Neural crest cell (in vitro differentiated cells): ENCODE results near the gene ATXN2L. TPM values are rescaled to one million over a fixed set of nuclear protein-coding genes. Genes with fewer than 3 reads are reported as not detected.

Experiments
- DNase-seq: peaks from one replicate; pipeline ENCODE4 v3.0.0; 2021; ENCODE audit warnings: low read depth, mixed read lengths, low spot score
- H3K27ac Mint-ChIP-seq: one replicate; pipeline ENCODE4 v1.8.0; 2021; ENCODE audit warnings: mild to moderate bottlenecking, mixed read lengths; ENCODE audit not compliant: unreplicated experiment
- H3K27me3 Mint-ChIP-seq: 2 replicates; pipeline ENCODE4 v1.8.0; 2021; ENCODE audit warnings: low read depth, mild to moderate bottlenecking, mixed read lengths
- H3K36me3 Mint-ChIP-seq: 2 replicates; pipeline ENCODE4 v1.8.0; 2021; ENCODE audit warnings: low read depth, mild to moderate bottlenecking, mixed read lengths
- H3K4me1 Mint-ChIP-seq: 2 replicates; pipeline ENCODE4 v1.8.0; 2021; ENCODE audit warnings: mixed read lengths
- H3K4me3 Mint-ChIP-seq: one replicate; pipeline ENCODE4 v1.8.0; 2021; ENCODE audit warnings: mild to moderate bottlenecking, mixed read lengths
- H3K9me3 Mint-ChIP-seq: 2 replicates; pipeline ENCODE4 v1.8.0; 2021; ENCODE audit warnings: mixed read lengths
- total RNA-seq: library from RNA; stranded (reverse); gene quantifications from 2 replicates; pipeline ENCODE4 v1.2.1, GENCODE V29; 2021
- TF ChIP-seq, protein P1 (sequence below): fragments of 200-600 bp; sonication (generic); conservative IDR thresholded peaks from 2 replicates; pipeline ENCODE4 v1.5.0; 2021; ENCODE audit warnings: antibody characterized with exemption, mild to moderate bottlenecking

The ATXN2L gene
- total RNA-seq, 1 donor from 2014 or later, result 272 TPM

DNA sequence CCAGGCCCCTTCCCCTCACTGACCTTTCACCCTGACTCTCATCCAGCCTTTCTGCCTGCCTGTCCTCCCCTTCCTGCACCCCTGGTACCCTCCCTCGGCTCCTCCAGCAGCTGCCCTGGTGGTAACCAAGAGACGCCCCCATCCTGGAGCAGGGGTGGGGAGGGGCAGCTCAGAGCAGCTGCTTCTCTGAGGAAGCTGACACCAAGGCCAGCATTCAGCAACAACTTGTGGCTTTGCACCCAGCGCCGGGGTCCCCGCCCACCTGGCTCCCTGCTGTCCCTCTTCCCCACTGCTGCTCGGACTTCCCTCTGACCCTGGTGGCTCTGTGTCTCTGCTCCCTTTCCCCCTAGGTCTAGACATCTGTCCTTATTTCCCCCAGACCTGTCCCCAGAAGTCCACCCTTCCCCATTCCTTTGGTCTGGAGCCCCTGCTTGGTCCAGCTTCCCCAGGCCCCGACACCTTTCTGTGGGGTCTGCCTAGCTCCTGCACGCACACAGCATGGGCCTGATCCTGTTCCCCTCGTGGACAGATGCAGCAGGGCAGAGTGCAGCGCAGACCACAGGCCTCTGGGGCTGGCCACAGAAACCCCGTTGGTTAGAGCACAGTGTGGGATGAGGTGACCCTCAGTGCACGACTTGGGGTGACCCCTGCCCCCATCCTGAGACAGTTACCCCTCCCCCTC lies 54.3 kb downstream of the ATXN2L start:
- H3K9me3 Mint-ChIP-seq, result no peaks in the 10 kb centered on the region
- TF ChIP-seq, protein P1, sequence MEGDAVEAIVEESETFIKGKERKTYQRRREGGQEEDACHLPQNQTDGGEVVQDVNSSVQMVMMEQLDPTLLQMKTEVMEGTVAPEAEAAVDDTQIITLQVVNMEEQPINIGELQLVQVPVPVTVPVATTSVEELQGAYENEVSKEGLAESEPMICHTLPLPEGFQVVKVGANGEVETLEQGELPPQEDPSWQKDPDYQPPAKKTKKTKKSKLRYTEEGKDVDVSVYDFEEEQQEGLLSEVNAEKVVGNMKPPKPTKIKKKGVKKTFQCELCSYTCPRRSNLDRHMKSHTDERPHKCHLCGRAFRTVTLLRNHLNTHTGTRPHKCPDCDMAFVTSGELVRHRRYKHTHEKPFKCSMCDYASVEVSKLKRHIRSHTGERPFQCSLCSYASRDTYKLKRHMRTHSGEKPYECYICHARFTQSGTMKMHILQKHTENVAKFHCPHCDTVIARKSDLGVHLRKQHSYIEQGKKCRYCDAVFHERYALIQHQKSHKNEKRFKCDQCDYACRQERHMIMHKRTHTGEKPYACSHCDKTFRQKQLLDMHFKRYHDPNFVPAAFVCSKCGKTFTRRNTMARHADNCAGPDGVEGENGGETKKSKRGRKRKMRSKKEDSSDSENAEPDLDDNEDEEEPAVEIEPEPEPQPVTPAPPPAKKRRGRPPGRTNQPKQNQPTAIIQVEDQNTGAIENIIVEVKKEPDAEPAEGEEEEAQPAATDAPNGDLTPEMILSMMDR, result no peak
- H3K36me3 Mint-ChIP-seq, result no peaks in the 10 kb centered on the region
- H3K27me3 Mint-ChIP-seq, result peaks cover 5% of the 10 kb centered on the region
- DNase-seq, result no peak
- H3K27ac Mint-ChIP-seq, result peak overlapping the region; percentile 43
- peaks cover 30% of the 10 kb centered on the region for H3K4me1 Mint-ChIP-seq
- H3K4me3 Mint-ChIP-seq, result peak overlapping the region; percentile 78

DNA sequence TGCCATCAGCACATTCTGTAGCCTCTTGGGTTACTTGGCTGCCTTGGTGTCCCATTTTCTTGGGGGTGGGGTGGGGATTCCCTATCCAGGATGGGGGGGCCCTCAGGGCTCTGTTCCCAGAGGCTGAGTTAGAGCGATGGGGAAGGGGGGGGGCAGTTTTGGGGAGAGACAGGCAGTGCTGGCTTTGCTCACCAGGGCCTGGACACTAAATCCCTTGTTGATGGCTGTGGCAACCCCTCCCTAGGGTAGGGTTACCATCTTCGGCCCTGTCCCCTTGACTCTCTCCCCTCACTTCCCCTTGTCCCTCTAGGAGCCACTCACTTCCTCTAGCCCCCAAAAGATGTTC lies 54.8 kb downstream of the ATXN2L start:
- TF ChIP-seq, protein P1, result no peak
- Mint-ChIP-seq H3K27me3 (peaks cover 5% of the 10 kb centered on the region), H3K4me1 (peaks cover 36% of the 10 kb centered on the region), H3K27ac (no peak overlapping the region), H3K4me3 (peak overlapping the region; percentile 78), H3K36me3 (no peaks in the 10 kb centered on the region), H3K9me3 (no peaks in the 10 kb centered on the region)
- no peak for DNase-seq

DNA sequence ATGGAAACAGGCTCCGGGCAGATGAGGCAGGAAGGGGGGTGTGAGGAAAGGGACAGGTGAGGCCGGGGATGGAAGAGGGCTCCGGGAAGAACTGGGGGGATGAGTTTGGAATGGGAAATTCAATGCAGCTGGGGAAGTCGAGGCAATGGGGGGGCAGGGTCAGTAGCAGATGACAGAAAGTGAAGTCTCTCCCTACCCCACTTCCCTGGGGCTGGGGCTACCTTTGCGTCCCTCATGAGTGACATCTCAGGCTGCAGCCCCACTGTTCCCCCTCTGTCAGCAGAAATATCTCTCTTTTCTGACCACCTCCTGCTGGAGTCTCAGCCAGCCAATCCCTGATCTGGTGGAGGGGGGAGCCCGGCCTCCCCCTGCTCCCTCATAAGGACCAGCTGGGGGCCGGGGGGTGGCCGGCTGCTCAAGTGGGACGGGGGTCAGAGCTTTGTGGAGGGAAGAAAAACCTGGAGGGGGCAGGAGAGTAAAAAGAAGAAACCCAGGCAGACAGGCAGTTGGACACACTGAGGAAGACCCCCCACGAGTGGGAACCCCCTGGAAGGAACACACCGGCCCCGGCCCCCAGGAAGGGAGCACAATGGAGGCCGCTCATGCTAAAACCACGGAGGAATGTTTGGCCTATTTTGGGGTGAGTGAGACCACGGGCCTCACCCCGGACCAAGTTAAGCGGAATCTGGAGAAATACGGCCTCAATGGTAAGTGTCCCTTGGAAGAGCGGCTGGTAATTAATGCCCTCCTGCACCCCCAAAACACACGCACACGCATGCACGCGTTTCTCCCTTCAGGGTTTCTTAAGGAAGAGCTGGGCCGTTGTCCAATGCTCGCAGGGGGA lies 55.5 kb downstream of the ATXN2L start, which contains the start of gene ATP2A1:
ATP2A1 (plus strand) TSS at position 406 of the 844 bp plus-strand sequence; CDS start at position 590, 184 bp downstream.
- peaks cover 36% of the 10 kb centered on the region for H3K4me1 Mint-ChIP-seq
- H3K9me3 Mint-ChIP-seq, result no peaks in the 10 kb centered on the region
- no peak for DNase-seq
- peak within 1 kb of the TSS; percentile 81 for H3K27ac Mint-ChIP-seq
- peak within 1 kb of the TSS; percentile 90 for H3K4me3 Mint-ChIP-seq
- peaks cover 5% of the 10 kb centered on the region for H3K27me3 Mint-ChIP-seq
- H3K36me3 Mint-ChIP-seq, result no peaks in the 10 kb centered on the region
- TF ChIP-seq, protein P1, result no peak

DNA sequence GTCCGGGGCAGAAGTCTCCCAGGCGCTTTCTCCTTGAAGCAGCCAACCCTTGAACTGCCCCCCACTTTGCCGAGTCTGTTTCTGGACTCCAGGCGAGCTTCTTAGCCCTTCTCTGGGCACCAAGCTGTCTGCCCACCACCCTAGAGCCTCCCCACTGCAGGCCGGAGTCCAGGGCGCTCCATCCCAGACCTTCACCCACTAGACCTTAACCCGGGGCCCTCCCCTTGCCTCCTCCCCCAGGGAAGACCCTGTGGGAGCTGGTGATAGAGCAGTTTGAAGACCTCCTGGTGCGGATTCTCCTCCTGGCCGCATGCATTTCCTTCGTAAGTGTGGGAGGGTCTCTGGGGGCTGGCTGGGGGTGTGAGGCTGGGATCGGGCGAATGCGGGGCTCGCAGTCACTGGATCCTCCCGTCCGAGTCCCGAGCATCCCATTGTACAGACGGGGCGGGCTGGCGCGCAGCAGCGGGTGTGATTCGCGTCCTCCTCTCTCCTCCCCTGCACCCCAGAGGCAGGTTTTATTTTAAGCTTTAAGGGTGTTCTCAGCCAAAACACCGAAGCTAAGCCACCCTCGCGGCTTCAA lies 56.6 kb downstream of the ATXN2L start:
- no peaks in the 10 kb centered on the region for H3K36me3 Mint-ChIP-seq
- TF ChIP-seq, protein P1, result no peak

DNA sequence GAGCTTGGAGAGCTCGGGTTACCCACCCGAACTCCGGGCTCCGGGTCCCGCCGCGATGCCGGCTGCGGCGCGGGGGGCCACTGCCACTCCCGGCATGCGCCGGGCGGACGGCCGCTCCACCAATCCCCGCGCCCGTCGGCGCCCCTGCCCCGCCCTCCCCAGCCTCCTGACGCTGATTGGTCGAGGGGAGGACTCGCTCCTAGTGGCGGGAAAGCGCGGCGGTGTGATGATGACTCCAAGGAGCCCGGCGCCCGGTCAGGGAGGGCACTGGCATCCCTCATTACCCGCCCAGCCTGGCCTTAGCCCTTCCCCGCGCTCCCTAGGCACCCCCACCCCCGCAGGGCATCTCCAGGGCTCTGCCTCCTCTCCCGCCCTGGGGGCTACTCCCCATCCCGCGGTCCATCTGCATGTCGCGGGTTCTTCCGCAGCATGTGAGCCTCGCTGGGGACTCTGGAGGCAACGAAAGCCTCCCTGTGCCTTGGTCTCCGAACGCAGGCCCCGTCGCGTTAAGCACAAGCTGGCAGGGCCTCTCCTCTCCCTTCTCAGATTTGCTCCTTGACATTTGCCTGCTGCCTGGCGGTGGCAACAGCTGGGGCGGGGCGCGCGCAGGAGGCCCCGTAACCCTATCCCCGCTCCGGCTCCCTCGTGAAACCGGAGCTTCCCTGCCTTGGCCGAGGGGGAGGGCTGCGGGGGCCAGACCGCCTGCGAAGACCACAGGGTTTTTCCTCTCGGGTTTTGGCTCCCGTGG lies 57.2 kb downstream of the ATXN2L start:
- Mint-ChIP-seq H3K9me3 (no peaks in the 10 kb centered on the region), H3K27me3 (peaks cover 5% of the 10 kb centered on the region), H3K27ac (no peak overlapping the region), H3K36me3 (no peaks in the 10 kb centered on the region), H3K4me3 (peak overlapping the region; percentile 90), H3K4me1 (peaks cover 43% of the 10 kb centered on the region)
- DNase-seq, result peak; percentile 83
- TF ChIP-seq, protein P1, result no peak

More for the DNA sequence above, 56.6 kb downstream of the ATXN2L start:
- Mint-ChIP-seq H3K9me3 (no peaks in the 10 kb centered on the region), H3K27ac (peak overlapping the region; percentile 81), H3K27me3 (peaks cover 5% of the 10 kb centered on the region), H3K4me1 (peaks cover 43% of the 10 kb centered on the region), H3K4me3 (peak overlapping the region; percentile 90)
- no peak for DNase-seq
